ENCODE results near the gene WWOX. TPM values are rescaled to one million over a fixed set of nuclear protein-coding genes. Genes with fewer than 3 reads are reported as not detected.

The WWOX gene
- total and polyA plus RNA-seq, 2 donors (not counting 3 experiments of a cell fraction or from before 2014, with no cell fraction given), result 6.2 to 12.5 TPM

- peaks cover 9% of the 10 kb centered on the region for H3K9me3 ChIP-seq (replicated peaks; ENCODE audit: control insufficient read depth, insufficient read depth, low read length)
- no peak overlapping the region for H3K27ac ChIP-seq (ENCODE audit: insufficient read depth, low read depth, low read length)
- no TSS peak for BruUV-seq (replicated peaks)
- CTCF ChIA-PET, result interaction anchor here (0.6 kb wide), 1 partner anchor 635 kb away, joined by 3 read pairs; no protein-coding TSS in a partner anchor
- H3K36me3 ChIP-seq (ENCODE audit: control insufficient read depth in 2 of 2, extremely low read depth in 1 of 2, insufficient read depth in 2 of 2, low read length in 2 of 2), result no peaks in the 10 kb centered on the region
- no peaks in the 10 kb centered on the region for H3K4me1 ChIP-seq (ENCODE audit: control insufficient read depth, extremely low read depth, insufficient read depth, low read length)
- no peaks in the 10 kb centered on the region for H3K79me2 ChIP-seq (ENCODE audit: control insufficient read depth, insufficient read depth, low read length)
- H3K9ac ChIP-seq (replicated peaks; ENCODE audit: extremely low read depth, insufficient read depth, low read length), result no peak overlapping the region
- no peak overlapping the region for H3K4me3 ChIP-seq (replicated peaks in 1 of 3; ENCODE audit: insufficient read depth in 1 of 3, low read depth in 1 of 3, low read length in 3 of 3)
- H3K27me3 ChIP-seq (ENCODE audit: control insufficient read depth in 2 of 2, insufficient read depth in 2 of 2, low read length in 2 of 2), result no peaks in the 10 kb centered on the region
- FAIRE-seq, result no peak
- H2AFZ ChIP-seq (ENCODE audit: low read depth, low read length), result no peak overlapping the region
- no peaks in the 10 kb centered on the region for H4K20me1 ChIP-seq (replicated peaks; ENCODE audit: control insufficient read depth, extremely low read depth, insufficient read depth, low read length)
- H3K9me1 ChIP-seq (replicated peaks; ENCODE audit: control insufficient read depth, extremely low read depth, insufficient read depth, low read length), result no peaks in the 10 kb centered on the region
- intact Hi-C loops (cut with micrococcal nuclease) (no loop called here), dilution Hi-C loops (cut with MboI; ENCODE audit: extremely low pct_ligation_motif_present, low sequenced_read_pairs) (no loop called here)
- TF ChIP-seq EZH2 (IDR thresholded peaks at IDR 0.05; ENCODE audit: borderline replicate concordance, low read depth, low read length, severe bottlenecking), result no peak
- TF ChIP-seq GATA2 (IDR thresholded peaks at IDR 0.05; ENCODE audit: insufficient read depth, insufficient read length, low read depth, low read length), result no peak
- no peak for TF ChIP-seq JUN (IDR thresholded peaks at IDR 0.05; ENCODE audit: borderline replicate concordance, insufficient read depth, insufficient read length, low read depth)
- no peak for TF ChIP-seq POLR2A (IDR thresholded peaks at IDR 0.05; ENCODE audit: low read depth, low read length)
- TF ChIP-seq, protein P1, sequence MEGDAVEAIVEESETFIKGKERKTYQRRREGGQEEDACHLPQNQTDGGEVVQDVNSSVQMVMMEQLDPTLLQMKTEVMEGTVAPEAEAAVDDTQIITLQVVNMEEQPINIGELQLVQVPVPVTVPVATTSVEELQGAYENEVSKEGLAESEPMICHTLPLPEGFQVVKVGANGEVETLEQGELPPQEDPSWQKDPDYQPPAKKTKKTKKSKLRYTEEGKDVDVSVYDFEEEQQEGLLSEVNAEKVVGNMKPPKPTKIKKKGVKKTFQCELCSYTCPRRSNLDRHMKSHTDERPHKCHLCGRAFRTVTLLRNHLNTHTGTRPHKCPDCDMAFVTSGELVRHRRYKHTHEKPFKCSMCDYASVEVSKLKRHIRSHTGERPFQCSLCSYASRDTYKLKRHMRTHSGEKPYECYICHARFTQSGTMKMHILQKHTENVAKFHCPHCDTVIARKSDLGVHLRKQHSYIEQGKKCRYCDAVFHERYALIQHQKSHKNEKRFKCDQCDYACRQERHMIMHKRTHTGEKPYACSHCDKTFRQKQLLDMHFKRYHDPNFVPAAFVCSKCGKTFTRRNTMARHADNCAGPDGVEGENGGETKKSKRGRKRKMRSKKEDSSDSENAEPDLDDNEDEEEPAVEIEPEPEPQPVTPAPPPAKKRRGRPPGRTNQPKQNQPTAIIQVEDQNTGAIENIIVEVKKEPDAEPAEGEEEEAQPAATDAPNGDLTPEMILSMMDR (IDR thresholded peaks at IDR 0.05; ENCODE audit: extremely low read depth in 1 of 2, insufficient read depth in 1 of 2, low read depth in 1 of 2, low read length in 2 of 2), result no peak
- TF ChIP-seq FOS (IDR thresholded peaks at IDR 0.05; ENCODE audit: borderline replicate concordance, insufficient read depth, low read length), result no peak
- no peak for TF ChIP-seq MYC (IDR thresholded peaks at IDR 0.05; ENCODE audit: low read depth, low read length)
- no peak for TF ChIP-seq POLR2AphosphoS5 (IDR thresholded peaks at IDR 0.05; ENCODE audit: insufficient read depth, low read depth, low read length)
- TF ChIP-seq, protein P2, sequence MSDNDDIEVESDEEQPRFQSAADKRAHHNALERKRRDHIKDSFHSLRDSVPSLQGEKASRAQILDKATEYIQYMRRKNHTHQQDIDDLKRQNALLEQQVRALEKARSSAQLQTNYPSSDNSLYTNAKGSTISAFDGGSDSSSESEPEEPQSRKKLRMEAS (IDR thresholded peaks at IDR 0.05; ENCODE audit: insufficient read depth, insufficient read length), result no peak
- no peak for DNase-seq (ENCODE audit: low read depth, low spot score)
- no peak overlapping the region for H3K4me2 ChIP-seq (ENCODE audit: insufficient read depth, low read length)
- POLR2A ChIA-PET, result no interaction called here
These were observed 890.9 kb downstream of the WWOX start for GRCh38 chr16:78990309-78990701.
